Frontal cortex (tissue), 1 donor: Measurements from ENCODE around the gene ECI2. TPM values are rescaled to one million over a fixed set of nuclear protein-coding genes. Genes with fewer than 3 reads are reported as not detected.

Experiments
- total RNA-seq: library from RNA; depleted of rRNA; stranded (reverse); fragments of >200 nt; gene quantifications from one replicate; pipeline ENCODE4 v1.2.3, GENCODE V29; 2014

The ECI2 gene
- total RNA-seq, 1 donor from 2014 or later, result 24.1 TPM

Other genes with a start within 250 kb of the ECI2 start
- not detected for gene FAM217A, start 56.4 kb downstream of the ECI2 start, total RNA-seq